RWPE1 (cell line): ENCODE data around the gene GUCY1A2.

ENCODE experiments used
- CTCF ChIA-PET: fragments of 350-600 bp; sonication (Branson Sonifier 250); formaldehyde crosslinking; extraction: SDS; loops from one replicate; lab custom pipeline; 2021; lab: Yijun Ruan, JAX
- POLR2A ChIA-PET: fragments of 400-600 bp; formaldehyde crosslinking; extraction: SDS; loops from one replicate; lab custom pipeline; 2020; ENCODE audit warnings: antibody characterized with exemption; ENCODE audit not compliant: low non-redundant PET; lab: Yijun Ruan, JAX
- DNase-seq: peaks from one replicate; pipeline ENCODE4 v3.0.0; 2012; ENCODE audit warnings: low spot score
- H3K27ac ChIP-seq: fragments of 450-650 bp; 2 replicates; pipeline ENCODE4 v1.5.1; 2017
- CTCF ChIP-seq: fragments of 450-650 bp; conservative IDR thresholded peaks from 2 replicates; pipeline ENCODE4 v1.5.1; 2017; ENCODE audit warnings: low read depth, mild to moderate bottlenecking

The GUCY1A2 gene

GRCh38 chr11:107006076-107006833 is 12.0 kb downstream of the GUCY1A2 start:
- H3K27ac ChIP-seq = no peak overlapping the region
- CTCF ChIA-PET = no interaction called here
- DNase-seq = no peak
- POLR2A ChIA-PET = no interaction called here
- no peak for TF ChIP-seq CTCF

GRCh38 chr11:106999196-106999595 is 19.1 kb downstream of the GUCY1A2 start:
- H3K27ac ChIP-seq = no peak overlapping the region
- ChIA-PET POLR2A (no interaction called here), CTCF (no interaction called here)
- TF ChIP-seq CTCF = no peak
- no peak for DNase-seq

- H3K27ac ChIP-seq = no peak overlapping the region
- DNase-seq = no peak
- ChIA-PET POLR2A (no interaction called here), CTCF (no interaction called here)
- no peak for TF ChIP-seq CTCF
Measured at GRCh38 chr11:106998916-106999188, 19.4 kb downstream of the GUCY1A2 start.

- no peak overlapping the region for H3K27ac ChIP-seq
Measured at GRCh38 chr11:106998116-106998915, 20.0 kb downstream of the GUCY1A2 start.

GRCh38 chr11:106997227-106997626 is 21.0 kb downstream of the GUCY1A2 start:
- DNase-seq = no peak
- no peak overlapping the region for H3K27ac ChIP-seq
- TF ChIP-seq CTCF = no peak
- CTCF ChIA-PET = no interaction called here
- POLR2A ChIA-PET = no interaction called here

More at GRCh38 chr11:106998116-106998915, 20.0 kb downstream of the GUCY1A2 start:
- POLR2A ChIA-PET = no interaction called here
- no peak for DNase-seq
- CTCF ChIA-PET = no interaction called here
- TF ChIP-seq CTCF = no peak

GRCh38 chr11:106996691-106997090 is 21.6 kb downstream of the GUCY1A2 start:
- CTCF ChIA-PET = no interaction called here
- POLR2A ChIA-PET = no interaction called here
- no peak overlapping the region for H3K27ac ChIP-seq
- TF ChIP-seq CTCF = no peak
- no peak for DNase-seq
